Tibial nerve (tissue), 4 donors: ENCODE data around the gene XCR1. TPM values are rescaled to one million over a fixed set of nuclear protein-coding genes. Genes with fewer than 3 reads are reported as not detected.

Experiments
- DNase-seq, 2 donors: peaks; one replicate each; pipeline ENCODE4 v3.0.0-alpha.2; 2019; ENCODE audit warnings: low spot score in 2 of 2
- H3K27ac ChIP-seq, 4 donors: fragments of 200-600 bp; sonication (generic) in 3 of 4; one replicate each; pipeline ENCODE4 v1.5.1; 2017 to 2019; ENCODE audit warnings: mild to moderate bottlenecking in 1 of 4
- H3K27me3 ChIP-seq, 2 donors: fragments of 200-600 bp; sonication (generic) in 1 of 2; one replicate each; pipeline versions ENCODE4 v1.5.1 to v1.6.0; 2017 to 2019
- H3K36me3 ChIP-seq, 3 donors: fragments of 200-600 bp; sonication (generic); one replicate each; pipeline ENCODE4 v1.5.1; 2018 to 2019
- H3K4me1 ChIP-seq, 4 donors: fragments of 200-600 bp; sonication (generic) in 3 of 4; one replicate each; pipeline ENCODE4 v1.5.1; 2017 to 2019
- H3K4me3 ChIP-seq, 4 donors: fragments of 200-600 bp; sonication (generic) in 3 of 4; one replicate each; pipeline ENCODE4 v1.5.1; 2017 to 2019; ENCODE audit warnings: mild to moderate bottlenecking in 1 of 4, moderate library complexity in 1 of 4
- H3K9me3 ChIP-seq, 4 donors: fragments of 200-600 bp; sonication (generic) in 3 of 4; one replicate each; pipeline ENCODE4 v1.5.1; 2017 to 2019
- EP300 ChIP-seq, 2 donors: sonication (generic); formaldehyde crosslinking; IDR thresholded peaks; one replicate each; pipeline ENCODE4 v1.6.1; 2017; ENCODE audit warnings: antibody characterized with exemption in 2 of 2, mild to moderate bottlenecking in 1 of 2
- POLR2A ChIP-seq, 2 donors: fragments of 450-650 bp; IDR thresholded peaks; one replicate each; pipeline ENCODE4 v1.6.1; 2017; ENCODE audit warnings: antibody characterized with exemption in 2 of 2, mild to moderate bottlenecking in 2 of 2, moderate library complexity in 2 of 2
- WGBS, 2 donors: methylation state at CpG; one replicate each; pipeline ENCODE4 v1.1.5; 2018; 5-methylcytosine and 5-hydroxymethylcytosine counted together
- total RNA-seq, 4 donors: library from RNA; depleted of rRNA; stranded (reverse); fragments of >200 nt; gene quantifications; one replicate each; pipeline ENCODE4 v1.1.0, GENCODE V29; 2016
- TF ChIP-seq, protein P1 (sequence below), 5 experiments: fragments of 200-600 bp in 3 of 5; fragments of 450-650 bp in 2 of 5; sonication (generic) in 3 of 5; IDR thresholded peaks; one replicate each; pipeline ENCODE4 v1.5.1; 2016 to 2019; ENCODE audit warnings: antibody characterized with exemption in 5 of 5, mild to moderate bottlenecking in 3 of 5, moderate library complexity in 2 of 5

The XCR1 gene
- total RNA-seq, 4 donors from 2014 or later, result not detected

DNA sequence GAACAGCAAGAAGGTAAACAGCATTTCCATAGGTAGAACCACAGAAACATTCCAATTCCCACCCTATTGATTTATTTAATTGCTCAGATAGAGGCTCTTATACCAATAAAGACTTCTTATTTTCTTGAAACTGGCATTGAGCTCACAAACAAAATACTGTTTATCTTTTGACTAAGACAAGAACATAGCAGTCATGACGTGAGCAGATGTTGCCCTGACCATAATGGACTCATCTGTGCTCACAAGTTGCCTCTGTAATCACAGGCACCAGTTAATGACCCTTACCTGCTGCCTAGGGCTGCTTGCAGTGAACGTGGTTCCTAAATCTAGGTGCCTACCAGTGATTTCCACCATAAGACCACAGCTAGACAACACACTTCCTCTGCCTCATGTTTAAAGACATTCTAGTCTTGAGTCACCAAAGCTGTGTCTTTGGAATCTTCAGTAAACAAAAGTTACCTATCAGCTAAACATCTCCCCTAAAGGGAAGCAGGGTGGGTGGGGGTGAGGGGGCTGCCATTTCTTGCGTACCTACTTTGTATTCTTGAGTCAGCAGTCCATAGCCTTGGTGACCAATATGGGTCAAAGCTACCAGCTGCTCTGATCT, 33.8 kb downstream of the XCR1 start:
- 83 to 85% methylated on average over 3 of the region's 3 CpGs for WGBS, 2 donors
- Histone ChIP-seq H3K36me3 (no peaks in the 10 kb centered on the region), H3K27ac (peak overlapping the region in 2 of 4 donors; percentile 32 to 93), H3K9me3 (no peaks in the 10 kb centered on the region), H3K27me3 (no peaks in the 10 kb centered on the region), H3K4me3 (no peak overlapping the region), H3K4me1 (peaks cover 4 to 49% (median 41%) of the 10 kb centered on the region in 4 donors)
- TF ChIP-seq, protein P1, sequence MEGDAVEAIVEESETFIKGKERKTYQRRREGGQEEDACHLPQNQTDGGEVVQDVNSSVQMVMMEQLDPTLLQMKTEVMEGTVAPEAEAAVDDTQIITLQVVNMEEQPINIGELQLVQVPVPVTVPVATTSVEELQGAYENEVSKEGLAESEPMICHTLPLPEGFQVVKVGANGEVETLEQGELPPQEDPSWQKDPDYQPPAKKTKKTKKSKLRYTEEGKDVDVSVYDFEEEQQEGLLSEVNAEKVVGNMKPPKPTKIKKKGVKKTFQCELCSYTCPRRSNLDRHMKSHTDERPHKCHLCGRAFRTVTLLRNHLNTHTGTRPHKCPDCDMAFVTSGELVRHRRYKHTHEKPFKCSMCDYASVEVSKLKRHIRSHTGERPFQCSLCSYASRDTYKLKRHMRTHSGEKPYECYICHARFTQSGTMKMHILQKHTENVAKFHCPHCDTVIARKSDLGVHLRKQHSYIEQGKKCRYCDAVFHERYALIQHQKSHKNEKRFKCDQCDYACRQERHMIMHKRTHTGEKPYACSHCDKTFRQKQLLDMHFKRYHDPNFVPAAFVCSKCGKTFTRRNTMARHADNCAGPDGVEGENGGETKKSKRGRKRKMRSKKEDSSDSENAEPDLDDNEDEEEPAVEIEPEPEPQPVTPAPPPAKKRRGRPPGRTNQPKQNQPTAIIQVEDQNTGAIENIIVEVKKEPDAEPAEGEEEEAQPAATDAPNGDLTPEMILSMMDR (IDR thresholded peaks at IDR 0.05), result no peak
- TF ChIP-seq EP300 (IDR thresholded peaks at IDR 0.05) (no peak), POLR2A (IDR thresholded peaks at IDR 0.05) (no peak)
- DNase-seq, result no peak

- H3K4me3 ChIP-seq, result no peak overlapping the region
- peaks cover 4 to 56% (median 47%) of the 10 kb centered on the region in 4 donors for H3K4me1 ChIP-seq
- H3K36me3 ChIP-seq, result no peaks in the 10 kb centered on the region
- WGBS, 2 donors, result 57 to 59% methylated on average over 2 of the region's 2 CpGs
- H3K27me3 ChIP-seq, result no peaks in the 10 kb centered on the region
- no peak for DNase-seq
- no peaks in the 10 kb centered on the region for H3K9me3 ChIP-seq
- TF ChIP-seq, protein P1 (IDR thresholded peaks at IDR 0.05), result no peak
- TF ChIP-seq EP300 (IDR thresholded peaks at IDR 0.05), result no peak
- TF ChIP-seq POLR2A (IDR thresholded peaks at IDR 0.05), result no peak
- H3K27ac ChIP-seq, result peak overlapping the region in 2 of 4 donors; percentile 32 to 62
Measured at GRCh38 chr3:45992821-45993221, 34.5 kb downstream of the XCR1 start.

DNA sequence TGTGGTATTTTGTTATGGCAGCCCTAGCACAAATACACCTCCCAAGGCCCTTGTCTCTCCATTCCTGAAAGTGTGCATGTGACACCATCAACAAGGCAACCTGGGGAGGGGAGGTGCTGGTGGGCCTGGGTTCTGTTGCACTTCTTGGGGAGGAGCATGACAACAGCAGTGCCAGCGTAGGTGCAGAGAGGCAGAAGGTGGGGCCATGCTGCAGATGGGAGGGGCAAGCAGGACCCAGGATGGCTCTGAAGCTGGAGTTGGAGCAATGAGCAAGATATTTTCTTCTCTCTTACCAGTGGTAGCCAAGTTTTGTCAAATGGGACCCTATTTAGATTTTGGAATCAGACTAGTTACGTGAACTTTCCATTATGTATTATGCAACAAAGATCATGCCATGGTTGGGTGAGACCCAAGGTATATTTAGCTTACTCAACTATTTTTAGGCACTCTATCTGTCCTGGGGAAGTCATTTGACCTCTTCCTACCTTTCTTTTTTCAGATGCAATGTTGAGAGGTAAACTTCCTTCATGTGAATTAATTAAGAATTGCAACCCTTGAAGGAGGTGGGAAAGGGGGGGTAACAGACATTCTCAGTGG, 35.1 kb downstream of the XCR1 start:
- no peak for DNase-seq

DNA sequence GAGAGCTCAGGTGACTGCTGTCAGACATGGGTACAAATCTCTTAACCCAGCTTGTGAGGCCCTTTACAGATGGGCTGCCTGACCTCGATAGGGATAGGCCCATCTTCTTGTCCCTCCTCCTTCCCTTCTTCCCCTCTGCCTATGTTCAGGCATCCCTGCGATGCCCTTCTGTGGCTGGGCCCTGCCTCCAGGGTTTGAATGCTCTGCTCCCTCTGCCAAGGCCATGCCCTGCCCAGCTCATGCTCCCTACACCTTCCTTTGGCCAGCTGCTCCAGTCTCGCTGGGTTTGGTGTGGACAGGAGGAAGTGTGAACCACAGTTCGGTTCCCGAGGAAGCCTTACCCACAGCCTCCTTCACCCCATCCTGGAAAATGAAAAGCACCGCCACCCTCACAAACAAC, 35.9 kb downstream of the XCR1 start:
- Histone ChIP-seq H3K4me3 (no peak overlapping the region), H3K9me3 (no peaks in the 10 kb centered on the region), H3K27ac (no peak overlapping the region), H3K4me1 (peaks cover 4 to 68% (median 61%) of the 10 kb centered on the region in 4 donors), H3K27me3 (no peaks in the 10 kb centered on the region), H3K36me3 (no peaks in the 10 kb centered on the region)
- 85 to 89% methylated on average over 6 of the region's 6 CpGs for WGBS, 2 donors
- TF ChIP-seq POLR2A (IDR thresholded peaks at IDR 0.05) (no peak), EP300 (IDR thresholded peaks at IDR 0.05) (no peak)
- DNase-seq, result no peak

More for the DNA sequence above, 35.1 kb downstream of the XCR1 start:
- Histone ChIP-seq H3K4me3 (no peak overlapping the region), H3K36me3 (no peaks in the 10 kb centered on the region), H3K9me3 (no peaks in the 10 kb centered on the region), H3K27me3 (no peaks in the 10 kb centered on the region), H3K4me1 (peaks cover 4 to 62% (median 53%) of the 10 kb centered on the region in 4 donors), H3K27ac (no peak overlapping the region)
- 70 to 78% methylated on average over 2 of the region's 2 CpGs for WGBS, 2 donors
- TF ChIP-seq, protein P1 (IDR thresholded peaks at IDR 0.05), result no peak
- TF ChIP-seq EP300 (IDR thresholded peaks at IDR 0.05), result peak in 1 of 2 donors; percentile 36

DNA sequence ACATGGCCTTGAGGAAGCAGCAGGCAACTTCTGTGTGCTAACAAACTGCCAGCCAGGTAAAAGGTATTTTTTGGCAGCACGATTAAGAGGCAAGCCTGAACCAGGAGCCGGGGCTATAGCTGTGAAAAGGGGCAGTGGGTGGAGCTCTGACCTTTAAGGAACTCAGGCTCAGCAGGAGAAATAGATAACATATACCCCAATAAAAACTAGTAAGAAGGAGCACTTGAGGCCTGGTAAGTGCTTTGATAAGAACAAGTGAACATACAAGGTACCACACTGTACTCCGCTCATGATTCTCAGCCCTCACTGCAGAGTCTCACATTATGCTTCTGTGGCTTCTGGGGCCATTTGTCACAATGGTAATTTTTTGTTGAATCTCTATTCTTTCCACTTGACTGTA, 37.1 kb downstream of the XCR1 start:
- no peak for DNase-seq
- TF ChIP-seq EP300 (IDR thresholded peaks at IDR 0.05) (no peak), POLR2A (IDR thresholded peaks at IDR 0.05) (no peak)
- TF ChIP-seq, protein P1 (IDR thresholded peaks at IDR 0.05), result no peak
- Histone ChIP-seq H3K27ac (no peak overlapping the region), H3K4me1 (peaks cover 4 to 75% (median 67%) of the 10 kb centered on the region in 4 donors), H3K9me3 (no peaks in the 10 kb centered on the region), H3K4me3 (no peak overlapping the region), H3K27me3 (no peaks in the 10 kb centered on the region), H3K36me3 (no peaks in the 10 kb centered on the region)
- 65 to 96% methylated on average over 3 of the region's 3 CpGs for WGBS, 2 donors
